Measurements from ENCODE around the gene PLA2G2D.

DNA sequence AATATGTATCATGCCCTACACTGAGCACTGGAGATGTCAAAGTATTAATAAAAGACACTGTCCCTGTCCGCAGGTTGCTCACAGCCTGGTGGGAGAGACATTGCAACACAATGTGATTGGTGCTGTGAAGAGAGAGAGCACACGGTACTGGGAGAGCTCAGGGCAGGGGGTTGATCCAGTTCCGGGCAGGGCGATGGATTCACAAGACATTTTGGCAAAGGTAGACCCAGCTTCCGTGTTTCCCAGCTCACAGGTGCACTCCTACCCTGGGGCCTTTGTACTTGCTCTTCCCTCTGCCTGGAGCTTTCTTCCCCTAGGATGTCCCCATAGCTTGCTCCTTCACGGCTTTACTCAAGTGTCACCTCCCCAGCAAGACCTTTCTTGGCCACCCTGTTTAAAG, 47.9 kb downstream of the PLA2G2D start:
- TF ChIP-seq SMAD5 (IDR thresholded peaks at IDR 0.05; ENCODE audit: low read depth), result no peak
- no peak for TF ChIP-seq CTCF (IDR thresholded peaks at IDR 0.05 in 2 of 3, conservative IDR thresholded peaks at IDR 0.05 in 1 of 3; ENCODE audit: control insufficient read depth in 2 of 3, extremely low read depth in 1 of 3, insufficient read depth in 1 of 3, low read depth in 3 of 3, low read length in 3 of 3)
- TF ChIP-seq POLR2AphosphoS5 (IDR thresholded peaks at IDR 0.05; ENCODE audit: low read length), result no peak
- no peak for TF ChIP-seq SUPT20H (IDR thresholded peaks at IDR 0.05; ENCODE audit: borderline replicate concordance, control insufficient read depth, low read depth, low read length)
- no peak for TF ChIP-seq SREBF1 (IDR thresholded peaks at IDR 0.05; ENCODE audit: low read length)
- TF ChIP-seq EZH2 (IDR thresholded peaks at IDR 0.05; ENCODE audit: borderline replicate concordance, control insufficient read depth, low read depth, low read length), result no peak
- TF ChIP-seq, protein P1, sequence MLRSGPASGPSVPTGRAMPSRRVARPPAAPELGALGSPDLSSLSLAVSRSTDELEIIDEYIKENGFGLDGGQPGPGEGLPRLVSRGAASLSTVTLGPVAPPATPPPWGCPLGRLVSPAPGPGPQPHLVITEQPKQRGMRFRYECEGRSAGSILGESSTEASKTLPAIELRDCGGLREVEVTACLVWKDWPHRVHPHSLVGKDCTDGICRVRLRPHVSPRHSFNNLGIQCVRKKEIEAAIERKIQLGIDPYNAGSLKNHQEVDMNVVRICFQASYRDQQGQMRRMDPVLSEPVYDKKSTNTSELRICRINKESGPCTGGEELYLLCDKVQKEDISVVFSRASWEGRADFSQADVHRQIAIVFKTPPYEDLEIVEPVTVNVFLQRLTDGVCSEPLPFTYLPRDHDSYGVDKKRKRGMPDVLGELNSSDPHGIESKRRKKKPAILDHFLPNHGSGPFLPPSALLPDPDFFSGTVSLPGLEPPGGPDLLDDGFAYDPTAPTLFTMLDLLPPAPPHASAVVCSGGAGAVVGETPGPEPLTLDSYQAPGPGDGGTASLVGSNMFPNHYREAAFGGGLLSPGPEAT (IDR thresholded peaks at IDR 0.05; ENCODE audit: low read depth), result no peak
- TF ChIP-seq SIN3A (IDR thresholded peaks at IDR 0.05; ENCODE audit: low read depth, low read length), result no peak
